ENCODE data around the gene METTL25B.

The METTL25B gene

GRCh38 chr1:156773607-156774006, 45.3 kb downstream of the METTL25B start:
- DNase-seq: no peak

GRCh38 chr1:156775799-156776198, 47.5 kb downstream of the METTL25B start:
- no peak for DNase-seq

- DNase-seq: no peak
Observed at GRCh38 chr1:156776942-156777341, 48.7 kb downstream of the METTL25B start.

GRCh38 chr1:156777573-156777972, 49.3 kb downstream of the METTL25B start:
- no peak for DNase-seq

GRCh38 chr1:156781585-156782186, 53.4 kb downstream of the METTL25B start:
- no peak for DNase-seq

GRCh38 chr1:156785458-156785857, 57.2 kb downstream of the METTL25B start:
- DNase-seq: no peak

Data from CD4-positive, alpha-beta T cell treated with Interleukin-21 for 1 hour (primary cell).